C4-2B (cell line): ENCODE data around the gene MAST4.

Source experiments
- H3K27ac ChIP-seq: fragments of 450-650 bp; 2 replicates; pipeline ENCODE4 v1.5.1; 2017
- ZFX ChIP-seq: fragments of 450-650 bp; IDR thresholded peaks from 2 replicates; pipeline ENCODE4 v1.6.1; 2017
- TF ChIP-seq, protein P1 (sequence below): fragments of 450-650 bp; conservative IDR thresholded peaks from 2 replicates; pipeline ENCODE4 v1.5.1; 2017; ENCODE audit warnings: mild to moderate bottlenecking

The MAST4 gene

GRCh38 chr5:67065237-67065636 lies 469.0 kb downstream of the MAST4 start:
- no peak overlapping the region for H3K27ac ChIP-seq
- no peak for TF ChIP-seq ZFX
- TF ChIP-seq, protein P1, sequence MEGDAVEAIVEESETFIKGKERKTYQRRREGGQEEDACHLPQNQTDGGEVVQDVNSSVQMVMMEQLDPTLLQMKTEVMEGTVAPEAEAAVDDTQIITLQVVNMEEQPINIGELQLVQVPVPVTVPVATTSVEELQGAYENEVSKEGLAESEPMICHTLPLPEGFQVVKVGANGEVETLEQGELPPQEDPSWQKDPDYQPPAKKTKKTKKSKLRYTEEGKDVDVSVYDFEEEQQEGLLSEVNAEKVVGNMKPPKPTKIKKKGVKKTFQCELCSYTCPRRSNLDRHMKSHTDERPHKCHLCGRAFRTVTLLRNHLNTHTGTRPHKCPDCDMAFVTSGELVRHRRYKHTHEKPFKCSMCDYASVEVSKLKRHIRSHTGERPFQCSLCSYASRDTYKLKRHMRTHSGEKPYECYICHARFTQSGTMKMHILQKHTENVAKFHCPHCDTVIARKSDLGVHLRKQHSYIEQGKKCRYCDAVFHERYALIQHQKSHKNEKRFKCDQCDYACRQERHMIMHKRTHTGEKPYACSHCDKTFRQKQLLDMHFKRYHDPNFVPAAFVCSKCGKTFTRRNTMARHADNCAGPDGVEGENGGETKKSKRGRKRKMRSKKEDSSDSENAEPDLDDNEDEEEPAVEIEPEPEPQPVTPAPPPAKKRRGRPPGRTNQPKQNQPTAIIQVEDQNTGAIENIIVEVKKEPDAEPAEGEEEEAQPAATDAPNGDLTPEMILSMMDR: no peak

GRCh38 chr5:67065696-67066095 lies 469.5 kb downstream of the MAST4 start:
- TF ChIP-seq, protein P1: no peak
- TF ChIP-seq ZFX: no peak

GRCh38 chr5:67066815-67067214 lies 470.6 kb downstream of the MAST4 start:
- no peak overlapping the region for H3K27ac ChIP-seq
- TF ChIP-seq, protein P1: no peak
- no peak for TF ChIP-seq ZFX

More at GRCh38 chr5:67065696-67066095, 469.5 kb downstream of the MAST4 start:
- no peak overlapping the region for H3K27ac ChIP-seq

DNA sequence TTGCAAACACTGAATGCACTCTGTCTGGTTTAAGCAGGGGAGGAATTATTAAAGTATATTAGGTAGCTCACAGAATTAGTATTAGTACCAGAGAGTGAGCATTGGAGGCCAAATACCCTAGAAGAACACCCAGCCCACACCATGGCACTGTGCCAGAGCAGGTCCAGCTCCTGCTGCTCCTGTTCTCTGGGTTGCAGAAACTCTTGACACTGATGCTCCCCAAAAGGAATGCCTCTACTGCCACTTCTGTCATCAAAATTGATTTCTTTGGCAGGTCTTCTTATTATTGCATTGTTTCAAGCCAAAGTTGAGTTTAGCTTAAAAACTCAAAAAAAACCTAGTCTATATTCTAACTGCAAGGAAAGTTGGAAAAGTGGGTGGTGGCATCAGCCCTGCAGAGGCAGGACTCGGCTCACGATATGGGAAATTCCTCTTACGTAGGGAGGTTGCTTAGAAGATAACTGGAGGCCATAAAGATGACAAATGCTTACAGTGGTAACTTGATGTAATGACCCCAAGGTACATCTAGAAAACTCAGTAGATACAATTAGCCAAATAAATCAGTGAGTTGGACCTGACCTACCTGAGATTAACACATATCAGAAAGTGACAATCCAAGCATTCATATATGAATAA lies 477.0 kb downstream of the MAST4 start:
- TF ChIP-seq, protein P1: no peak
- TF ChIP-seq ZFX: no peak
- H3K27ac ChIP-seq: no peak overlapping the region

- TF ChIP-seq, protein P1: no peak
- TF ChIP-seq ZFX: no peak
These were observed 481.1 kb downstream of the MAST4 start for GRCh38 chr5:67077296-67077695.

DNA sequence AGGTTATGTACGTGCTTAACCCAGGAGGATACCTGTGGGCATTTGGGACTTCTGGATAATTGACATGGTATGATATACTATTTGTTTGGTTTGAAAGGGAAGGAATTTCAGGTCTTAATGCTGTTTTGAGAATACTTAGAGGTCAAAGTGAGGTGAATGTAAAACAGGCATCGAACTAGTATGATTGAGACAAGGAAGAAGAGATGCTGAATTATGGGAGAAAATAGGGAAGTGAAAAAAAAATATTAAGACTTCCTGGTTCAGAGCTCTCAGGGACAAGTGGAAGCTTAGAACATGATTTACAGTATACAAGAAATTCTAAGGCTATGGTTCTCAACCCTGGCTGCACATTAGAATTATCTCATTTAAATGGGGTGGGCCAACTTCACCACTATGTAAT lies 485.1 kb downstream of the MAST4 start:
- TF ChIP-seq, protein P1: no peak
- TF ChIP-seq ZFX: no peak
- no peak overlapping the region for H3K27ac ChIP-seq

More at GRCh38 chr5:67077296-67077695, 481.1 kb downstream of the MAST4 start:
- H3K27ac ChIP-seq: no peak overlapping the region

GRCh38 chr5:67082941-67083340 lies 486.7 kb downstream of the MAST4 start:
- no peak for TF ChIP-seq ZFX
- TF ChIP-seq, protein P1: no peak
- H3K27ac ChIP-seq: no peak overlapping the region
